H1 (cell line): ENCODE data around the gene NOC2L. TPM values are rescaled to one million over a fixed set of nuclear protein-coding genes. Genes with fewer than 3 reads are reported as not detected.

Experiments
- ASH2L ChIP-seq: fragments of 200-600, 300-600 bp; sonication (generic); IDR thresholded peaks from one replicate; pipeline ENCODE4 v1.7.1; 2017; ENCODE audit warnings: low read length
- CBX5 ChIP-seq: fragments of 300-800, 300-1000 bp; sonication (generic); IDR thresholded peaks from 2 replicates; pipeline ENCODE4 v1.7.1; 2016; ENCODE audit warnings: antibody characterized with exemption, low read length, low read depth
- CHD1 ChIP-seq: IDR thresholded peaks from 2 replicates; pipeline ENCODE4 v1.6.1; 2012; ENCODE audit warnings: low read depth, low read length, improper control_type of control experiment
- GABPA ChIP-seq: IDR thresholded peaks from 2 replicates; pipeline ENCODE4 v1.6.1; 2011; ENCODE audit warnings: mild to moderate bottlenecking, low read length, moderate library complexity, borderline replicate concordance; ENCODE audit not compliant: insufficient read depth
- KDM5A ChIP-seq: fragments of 200-600 bp; IDR thresholded peaks from 2 replicates; pipeline ENCODE4 v1.7.1; 2012; ENCODE audit warnings: mild to moderate bottlenecking, low read length, inconsistent platforms, mixed read lengths
- SIX5 ChIP-seq: IDR thresholded peaks from 2 replicates; pipeline ENCODE4 v1.6.1; 2011; ENCODE audit warnings: mild to moderate bottlenecking, low read depth, low read length
- polyA plus RNA-seq, 7 experiments: library from polyadenylated mRNA; depleted of rRNA in 3 of 7; stranded (reverse) in 5 of 7; unstranded in 2 of 7; fragments of >200 nt in 5 of 7; fragments of 200-250 nt in 2 of 7; gene quantifications; 1 replicate in 5 of 7; 2 replicates in 1 of 7; 4 replicates in 1 of 7; pipeline versions ENCODE4 v1.2.1 to v1.2.3, GENCODE V29; 2011 to 2013; ENCODE audit warnings: missing spikeins in 2 of 7, mixed read lengths in 2 of 7
- total RNA-seq: library from RNA; stranded (reverse); fragmentation: NEBNext Ultra II Directional; extraction: Animal tissue kit (Norgen Biotek cat#: 25700); gene quantifications from 2 replicates; pipeline ENCODE4 v1.2.1, GENCODE V29; 2021

Gene NOC2L
- total and polyA plus RNA-seq, 2 of the 8 experiments (the other 6 are each of a cell fraction or from before 2014, with no cell fraction given), result 74.7 to 130 TPM

DNA sequence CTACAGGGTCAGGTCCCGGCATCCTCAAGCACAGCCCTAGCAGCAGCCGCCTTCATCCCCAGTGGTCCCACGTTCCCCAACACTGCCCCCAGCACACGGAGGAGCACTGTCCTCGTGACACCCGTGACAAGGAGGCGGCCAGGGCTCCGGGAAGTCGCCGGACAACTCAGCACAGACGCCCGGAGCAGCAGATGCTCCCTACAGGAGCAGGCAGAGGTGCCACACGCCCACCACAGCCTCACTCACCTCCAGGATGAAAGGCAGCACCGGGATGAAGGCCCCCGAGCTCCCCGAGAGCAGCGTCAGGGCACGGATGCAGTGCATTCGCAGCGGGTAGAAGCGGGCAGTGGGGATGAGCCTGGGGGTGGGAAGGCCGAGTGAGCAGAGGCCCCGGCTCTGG, 8.2 kb downstream of the NOC2L start (continued):
- TF ChIP-seq SIX5, result no peak
- TF ChIP-seq GABPA, result no peak
- TF ChIP-seq KDM5A, result no peak
- no peak for TF ChIP-seq CBX5
- TF ChIP-seq CHD1, result no peak
- no peak for TF ChIP-seq ASH2L
